Right atrium auricular region (tissue), 2 donors: ENCODE data around the gene GCNT2. TPM values are rescaled to one million over a fixed set of nuclear protein-coding genes. Genes with fewer than 3 reads are reported as not detected.
"Not testable (repeated sequence)": the region's sequence is repeated elsewhere in the genome, so short reads cannot be mapped to it uniquely, and the experiment has no call there.

Source experiments
- DNase-seq: peaks from one replicate; pipeline ENCODE4 v3.0.0-alpha.2; 2019; ENCODE audit warnings: low spot score
- H3K27ac ChIP-seq, 2 donors: fragments of 200-600 bp; sonication (generic); 1 replicate in 1 of 2; 2 replicates in 1 of 2; pipeline ENCODE4 v1.5.1; 2016 to 2019
- H3K27me3 ChIP-seq, 2 donors: fragments of 200-600 bp; sonication (generic); one replicate each; pipeline versions ENCODE4 v1.5.1 to v1.6.0; 2017 to 2019
- H3K36me3 ChIP-seq: fragments of 200-600 bp; sonication (generic); one replicate; pipeline ENCODE4 v1.5.1; 2016
- H3K4me1 ChIP-seq, 2 donors: fragments of 200-600 bp; sonication (generic); one replicate each; pipeline versions ENCODE4 v1.5.1 to v1.6.0; 2017 to 2019
- H3K4me3 ChIP-seq, 2 donors: fragments of 200-600 bp; sonication (generic); 1 replicate in 1 of 2; 2 replicates in 1 of 2; pipeline ENCODE4 v1.5.1; 2017 to 2019; ENCODE audit warnings: mild to moderate bottlenecking in 1 of 2, moderate library complexity in 1 of 2
- H3K9me3 ChIP-seq, 2 donors: fragments of 200-600 bp; sonication (generic); one replicate each; pipeline ENCODE4 v1.5.1; 2019
- total RNA-seq, 2 donors: library from RNA; depleted of rRNA; stranded (reverse); fragments of >200 nt; gene quantifications; one replicate each; pipeline ENCODE4 v1.1.0, GENCODE V29; 2016
- TF ChIP-seq, protein P1 (sequence below), 2 donors: fragments of 200-600 bp; sonication (generic); IDR thresholded peaks; one replicate each; pipeline ENCODE4 v1.5.1; 2019; ENCODE audit warnings: antibody characterized with exemption in 2 of 2

The GCNT2 gene
- total RNA-seq, 2 donors from 2014 or later = 3.3 to 13.5 TPM

DNA sequence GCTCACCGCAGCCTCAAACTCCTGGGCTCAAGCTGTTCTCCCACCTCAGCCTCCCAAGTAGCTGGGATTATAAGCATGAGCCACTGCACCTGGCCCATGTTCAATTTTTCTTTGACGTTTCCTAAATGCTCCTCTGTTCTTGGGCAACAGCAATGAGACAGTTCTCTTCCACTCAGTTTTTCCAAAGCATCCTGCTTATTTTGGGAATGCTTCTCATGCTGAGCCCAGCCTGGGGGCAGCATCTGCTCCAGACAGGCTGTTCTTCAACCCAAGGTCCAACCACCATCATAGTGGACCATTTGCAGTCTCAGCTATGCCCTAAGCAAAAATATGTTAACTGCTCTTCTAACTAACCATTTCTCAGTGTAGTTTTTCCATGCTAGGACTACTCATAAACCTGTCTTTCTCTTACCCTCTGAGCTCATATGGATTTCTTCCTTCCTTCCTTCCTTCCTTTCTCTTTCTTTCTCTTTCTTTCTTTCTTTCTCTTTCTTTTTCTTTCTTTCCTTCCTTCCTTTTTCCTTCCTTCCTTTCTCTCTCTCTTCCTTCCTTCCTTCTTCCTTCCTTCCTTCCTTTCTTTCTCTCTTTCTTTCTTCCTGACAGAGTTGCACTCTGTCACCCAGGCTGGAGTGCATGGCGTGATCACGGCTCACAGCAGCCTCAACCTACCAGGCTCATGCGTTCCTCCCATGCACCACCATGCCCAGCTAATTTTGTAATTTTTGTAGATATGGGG lies 48.4 kb downstream of the GCNT2 start:
- H3K27me3 ChIP-seq = no peaks in the 10 kb centered on the region
- H3K4me1 ChIP-seq = no peaks in the 10 kb centered on the region
- H3K27ac ChIP-seq = no peak overlapping the region
- DNase-seq = no peak
- H3K9me3 ChIP-seq = no peaks in the 10 kb centered on the region
- no peaks in the 10 kb centered on the region for H3K36me3 ChIP-seq
- TF ChIP-seq, protein P1, sequence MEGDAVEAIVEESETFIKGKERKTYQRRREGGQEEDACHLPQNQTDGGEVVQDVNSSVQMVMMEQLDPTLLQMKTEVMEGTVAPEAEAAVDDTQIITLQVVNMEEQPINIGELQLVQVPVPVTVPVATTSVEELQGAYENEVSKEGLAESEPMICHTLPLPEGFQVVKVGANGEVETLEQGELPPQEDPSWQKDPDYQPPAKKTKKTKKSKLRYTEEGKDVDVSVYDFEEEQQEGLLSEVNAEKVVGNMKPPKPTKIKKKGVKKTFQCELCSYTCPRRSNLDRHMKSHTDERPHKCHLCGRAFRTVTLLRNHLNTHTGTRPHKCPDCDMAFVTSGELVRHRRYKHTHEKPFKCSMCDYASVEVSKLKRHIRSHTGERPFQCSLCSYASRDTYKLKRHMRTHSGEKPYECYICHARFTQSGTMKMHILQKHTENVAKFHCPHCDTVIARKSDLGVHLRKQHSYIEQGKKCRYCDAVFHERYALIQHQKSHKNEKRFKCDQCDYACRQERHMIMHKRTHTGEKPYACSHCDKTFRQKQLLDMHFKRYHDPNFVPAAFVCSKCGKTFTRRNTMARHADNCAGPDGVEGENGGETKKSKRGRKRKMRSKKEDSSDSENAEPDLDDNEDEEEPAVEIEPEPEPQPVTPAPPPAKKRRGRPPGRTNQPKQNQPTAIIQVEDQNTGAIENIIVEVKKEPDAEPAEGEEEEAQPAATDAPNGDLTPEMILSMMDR (IDR thresholded peaks at IDR 0.05) = no peak
- H3K4me3 ChIP-seq = no peak overlapping the region

DNA sequence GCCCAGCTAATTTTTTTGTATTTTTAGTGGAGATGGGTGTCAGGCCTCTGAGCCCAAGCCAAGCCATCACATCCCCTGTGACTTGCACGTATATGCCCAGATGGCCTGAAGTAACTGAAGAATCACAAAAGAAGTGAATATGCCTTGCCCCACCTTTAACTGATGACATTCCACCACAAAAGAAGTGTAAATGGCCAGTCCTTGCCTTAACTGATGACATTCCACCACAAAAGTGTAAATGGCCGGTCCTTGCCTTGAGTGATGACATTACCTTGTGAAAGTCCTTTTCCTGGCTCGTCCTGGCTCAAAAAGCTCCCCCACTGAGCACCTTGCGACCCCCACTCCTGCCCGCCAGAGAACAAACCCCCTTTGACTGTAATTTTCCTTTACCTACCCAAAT lies 54.4 kb downstream of the GCNT2 start:
- H3K27ac ChIP-seq, H3K9me3 ChIP-seq, H3K27me3 ChIP-seq, H3K36me3 ChIP-seq, H3K4me3 ChIP-seq, DNase-seq, H3K4me1 ChIP-seq: not testable (repeated sequence)

DNA sequence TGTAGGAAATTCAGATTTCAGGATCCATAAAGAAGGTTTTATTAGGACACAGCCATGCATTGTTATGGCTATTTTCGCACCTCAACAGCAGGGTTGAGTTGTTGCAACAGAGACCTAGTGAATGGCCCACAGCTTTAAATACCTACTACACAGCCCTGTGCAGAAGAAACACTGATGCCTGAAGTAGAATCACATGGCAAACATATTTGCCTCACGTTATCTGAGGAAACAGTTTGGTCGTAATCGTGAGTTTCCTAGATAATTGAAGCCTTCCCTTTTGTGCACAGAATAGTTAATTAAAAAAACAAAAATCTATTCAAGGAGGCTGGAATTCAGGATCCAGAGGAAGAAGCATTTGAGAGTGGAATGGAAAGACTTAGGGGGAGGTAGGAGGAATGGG lies 55.1 kb downstream of the GCNT2 start:
- H3K9me3 ChIP-seq = no peaks in the 10 kb centered on the region
- no peaks in the 10 kb centered on the region for H3K4me1 ChIP-seq
- H3K27ac ChIP-seq = no peak overlapping the region
- no peak for DNase-seq
- no peak overlapping the region for H3K4me3 ChIP-seq
- TF ChIP-seq, protein P1 (IDR thresholded peaks at IDR 0.05) = no peak
- no peaks in the 10 kb centered on the region for H3K36me3 ChIP-seq
- H3K27me3 ChIP-seq = no peaks in the 10 kb centered on the region

DNA sequence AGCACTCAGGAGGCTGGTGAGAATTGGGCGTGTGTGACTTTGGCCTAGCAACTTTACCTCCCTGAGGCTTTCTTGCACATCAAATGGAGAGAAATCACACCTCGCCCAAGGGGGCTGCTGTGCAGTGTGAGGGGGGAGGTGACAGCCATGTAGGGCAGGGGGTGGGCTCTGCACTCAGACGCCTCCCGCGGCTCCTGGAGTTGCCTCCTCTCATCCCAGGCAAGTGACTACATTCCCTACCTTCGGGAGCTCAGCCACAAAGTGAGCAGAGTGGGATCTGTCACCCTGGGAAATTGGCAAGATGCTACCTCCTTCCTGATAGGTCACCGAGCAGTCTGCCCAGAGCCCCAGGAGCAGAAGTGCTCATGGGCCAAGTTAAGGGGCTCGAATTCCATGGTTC lies 56.0 kb downstream of the GCNT2 start:
- H3K4me3 ChIP-seq = no peak overlapping the region
- no peak overlapping the region for H3K27ac ChIP-seq
- H3K9me3 ChIP-seq = no peaks in the 10 kb centered on the region
- TF ChIP-seq, protein P1 (IDR thresholded peaks at IDR 0.05) = no peak
- no peak for DNase-seq
- no peaks in the 10 kb centered on the region for H3K4me1 ChIP-seq
- no peaks in the 10 kb centered on the region for H3K27me3 ChIP-seq
- H3K36me3 ChIP-seq = no peaks in the 10 kb centered on the region

DNA sequence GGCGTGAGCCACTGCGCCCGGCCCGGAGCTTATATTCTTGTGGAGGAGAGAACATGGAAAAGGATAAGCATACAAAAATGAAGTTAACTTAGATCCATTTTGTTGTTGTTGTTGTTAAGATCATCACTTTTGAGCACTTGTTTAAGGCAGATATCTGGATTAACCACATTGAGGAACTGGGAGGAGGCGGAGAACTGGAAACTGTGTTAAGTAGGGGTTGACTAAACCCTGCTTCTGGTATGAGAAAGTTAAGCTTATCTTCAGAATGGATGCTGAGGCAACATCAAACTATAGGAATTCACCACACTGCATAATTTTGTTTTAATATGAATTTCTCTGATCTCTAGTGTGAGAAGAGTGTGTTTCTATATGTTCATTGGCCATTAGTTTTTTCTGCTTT lies 57.6 kb downstream of the GCNT2 start:
- H3K4me1 ChIP-seq = peaks cover 0 to 11% of the 10 kb centered on the region in 2 donors
- H3K36me3 ChIP-seq = no peaks in the 10 kb centered on the region
- H3K27me3 ChIP-seq = no peaks in the 10 kb centered on the region
- no peak overlapping the region for H3K4me3 ChIP-seq
- H3K9me3 ChIP-seq = no peaks in the 10 kb centered on the region
- H3K27ac ChIP-seq = no peak overlapping the region
- TF ChIP-seq, protein P1 (IDR thresholded peaks at IDR 0.05) = no peak
- no peak for DNase-seq

DNA sequence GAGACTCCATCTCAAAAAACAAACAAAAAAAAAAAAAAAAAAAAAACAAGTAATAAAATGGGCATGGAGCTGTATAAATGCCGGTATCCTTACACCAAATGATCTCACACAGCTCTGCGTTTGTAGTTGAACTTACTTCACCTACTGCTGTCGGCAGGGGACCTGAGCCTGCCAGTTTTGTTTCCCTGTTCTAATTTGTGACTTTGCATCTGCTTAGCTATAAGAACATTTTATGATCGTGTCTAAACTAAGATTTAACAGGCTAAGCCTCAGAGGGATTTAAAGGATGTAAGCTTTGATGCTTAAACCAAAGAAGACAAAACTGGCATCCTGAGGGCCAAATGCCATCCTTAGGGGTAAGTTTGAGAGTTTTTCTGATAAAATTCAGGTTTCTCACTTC lies 58.7 kb downstream of the GCNT2 start:
- no peak for DNase-seq
- Histone ChIP-seq H3K4me3 (no peak overlapping the region), H3K4me1 (peaks cover 0 to 11% of the 10 kb centered on the region in 2 donors), H3K36me3 (no peaks in the 10 kb centered on the region), H3K27me3 (no peaks in the 10 kb centered on the region), H3K27ac (no peak overlapping the region), H3K9me3 (no peaks in the 10 kb centered on the region)
- TF ChIP-seq, protein P1 (IDR thresholded peaks at IDR 0.05) = no peak
